ENCODE results near the gene SNHG17.
"Not testable (repeated sequence)": the region's sequence is repeated elsewhere in the genome, so short reads cannot be mapped to it uniquely, and the experiment has no call there.

Gene SNHG17

DNA sequence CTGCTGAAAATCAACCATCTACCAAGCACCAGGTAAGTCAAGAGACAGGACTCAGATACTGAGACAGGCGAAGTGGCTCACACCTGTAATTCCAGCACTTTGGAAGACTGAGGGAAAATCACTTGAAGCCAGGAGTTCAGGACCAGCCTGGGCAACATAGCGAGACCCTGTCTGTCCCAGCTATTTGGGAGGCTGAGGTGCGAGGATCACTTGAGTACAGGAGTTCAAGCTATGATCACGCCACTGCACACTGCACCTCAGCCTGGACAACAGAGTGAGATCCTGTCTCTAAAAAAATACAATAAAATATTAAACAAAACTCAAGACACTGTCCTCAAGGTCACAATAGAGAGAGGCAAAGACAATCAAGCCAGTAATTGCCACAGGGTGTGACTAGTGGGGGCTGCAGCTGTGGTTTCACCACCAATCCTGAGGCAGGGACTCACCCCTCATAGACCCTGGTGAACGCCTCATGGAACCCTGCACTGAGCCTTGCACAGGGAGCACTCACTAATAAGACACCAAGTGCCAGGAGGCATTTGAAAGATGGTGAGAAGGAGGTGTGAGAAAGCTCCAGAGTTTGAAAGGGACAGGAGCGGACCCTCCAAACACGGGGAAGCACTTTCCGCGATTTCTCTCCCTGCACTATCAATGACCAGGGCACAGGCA, 1.7 kb downstream of the SNHG17 start:
- TF ChIP-seq, protein P1, sequence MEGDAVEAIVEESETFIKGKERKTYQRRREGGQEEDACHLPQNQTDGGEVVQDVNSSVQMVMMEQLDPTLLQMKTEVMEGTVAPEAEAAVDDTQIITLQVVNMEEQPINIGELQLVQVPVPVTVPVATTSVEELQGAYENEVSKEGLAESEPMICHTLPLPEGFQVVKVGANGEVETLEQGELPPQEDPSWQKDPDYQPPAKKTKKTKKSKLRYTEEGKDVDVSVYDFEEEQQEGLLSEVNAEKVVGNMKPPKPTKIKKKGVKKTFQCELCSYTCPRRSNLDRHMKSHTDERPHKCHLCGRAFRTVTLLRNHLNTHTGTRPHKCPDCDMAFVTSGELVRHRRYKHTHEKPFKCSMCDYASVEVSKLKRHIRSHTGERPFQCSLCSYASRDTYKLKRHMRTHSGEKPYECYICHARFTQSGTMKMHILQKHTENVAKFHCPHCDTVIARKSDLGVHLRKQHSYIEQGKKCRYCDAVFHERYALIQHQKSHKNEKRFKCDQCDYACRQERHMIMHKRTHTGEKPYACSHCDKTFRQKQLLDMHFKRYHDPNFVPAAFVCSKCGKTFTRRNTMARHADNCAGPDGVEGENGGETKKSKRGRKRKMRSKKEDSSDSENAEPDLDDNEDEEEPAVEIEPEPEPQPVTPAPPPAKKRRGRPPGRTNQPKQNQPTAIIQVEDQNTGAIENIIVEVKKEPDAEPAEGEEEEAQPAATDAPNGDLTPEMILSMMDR (IDR thresholded peaks at IDR 0.05; ENCODE audit: low read depth, low read length), result no peak
- DNase-seq (ENCODE audit: extremely low read depth, low read depth), result no peak

DNA sequence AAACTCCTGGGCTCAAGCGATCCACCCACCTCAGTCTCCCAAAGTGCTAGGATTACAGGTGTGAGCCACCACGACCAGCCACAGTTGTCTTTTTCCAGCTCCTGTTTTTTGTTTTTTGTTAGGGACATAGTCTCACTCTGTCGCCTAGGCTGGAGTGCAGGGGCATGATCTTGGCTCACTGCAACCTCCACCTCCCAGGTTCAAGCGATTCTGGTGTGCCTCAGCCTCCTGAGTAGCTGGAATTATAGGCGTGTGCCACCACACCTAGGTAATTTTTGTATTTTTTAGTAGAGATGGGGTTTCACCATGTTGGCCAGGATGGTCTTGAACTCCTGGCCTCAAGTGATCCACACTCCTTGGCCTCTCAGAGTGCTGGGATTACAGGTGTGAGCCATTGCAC, 2.3 kb downstream of the SNHG17 start:
- not testable (repeated sequence) for DNase-seq (ENCODE audit: extremely low read depth, low read depth)

DNA sequence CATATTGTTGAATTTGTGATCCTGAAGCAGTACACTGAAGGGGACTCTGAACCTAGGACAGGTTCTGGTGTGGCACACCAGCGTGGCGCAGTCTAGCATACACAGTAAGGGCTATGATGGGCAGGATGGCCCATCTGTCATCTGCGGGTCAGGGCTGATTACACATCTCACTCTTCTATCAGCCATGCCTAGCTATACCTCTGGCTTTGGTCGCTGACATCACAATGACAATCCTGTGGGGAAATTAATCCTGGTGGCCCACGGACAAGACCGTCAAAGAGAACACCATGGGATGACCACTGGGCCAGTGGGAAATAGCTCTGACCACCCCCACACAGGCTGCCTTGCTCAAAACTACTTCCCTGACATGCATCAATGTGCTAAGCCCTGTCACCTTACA, 2.8 kb downstream of the SNHG17 start:
- no peak for DNase-seq (ENCODE audit: extremely low read depth, low read depth)
- TF ChIP-seq, protein P1 (IDR thresholded peaks at IDR 0.05; ENCODE audit: low read depth, low read length), result no peak

DNA sequence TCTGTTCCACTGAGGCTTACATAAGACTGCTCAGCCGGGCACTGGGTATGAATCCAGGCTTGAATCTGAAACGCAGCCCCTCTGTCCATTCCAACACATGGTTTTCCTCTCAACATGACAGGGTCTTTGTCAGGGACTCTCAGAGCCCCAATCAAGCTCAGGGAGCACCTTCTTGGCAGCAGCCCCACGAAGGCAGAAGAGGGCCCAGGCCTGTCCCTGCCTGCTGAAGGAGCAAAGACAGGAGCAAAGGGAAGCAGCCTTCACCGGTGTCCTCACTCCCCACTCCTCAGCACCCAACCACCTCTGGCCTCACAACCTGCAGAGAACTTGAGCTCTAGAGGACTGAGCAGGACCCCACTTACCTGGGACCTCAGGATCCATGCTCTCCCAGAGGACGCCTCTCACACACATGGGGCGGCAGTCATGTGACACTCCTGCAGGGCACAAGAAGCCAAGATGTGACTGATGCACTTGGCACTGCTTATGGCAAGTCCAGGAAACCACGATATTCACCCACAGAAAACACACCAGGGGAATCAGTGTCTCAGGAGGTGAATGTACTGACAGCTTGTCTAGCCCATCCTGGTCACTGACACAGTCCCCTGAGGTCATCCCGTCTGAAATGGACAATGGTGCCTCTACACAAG, 4.3 kb downstream of the SNHG17 start:
- TF ChIP-seq, protein P1 (IDR thresholded peaks at IDR 0.05; ENCODE audit: low read depth, low read length), result no peak
- DNase-seq (ENCODE audit: extremely low read depth, low read depth), result no peak

DNA sequence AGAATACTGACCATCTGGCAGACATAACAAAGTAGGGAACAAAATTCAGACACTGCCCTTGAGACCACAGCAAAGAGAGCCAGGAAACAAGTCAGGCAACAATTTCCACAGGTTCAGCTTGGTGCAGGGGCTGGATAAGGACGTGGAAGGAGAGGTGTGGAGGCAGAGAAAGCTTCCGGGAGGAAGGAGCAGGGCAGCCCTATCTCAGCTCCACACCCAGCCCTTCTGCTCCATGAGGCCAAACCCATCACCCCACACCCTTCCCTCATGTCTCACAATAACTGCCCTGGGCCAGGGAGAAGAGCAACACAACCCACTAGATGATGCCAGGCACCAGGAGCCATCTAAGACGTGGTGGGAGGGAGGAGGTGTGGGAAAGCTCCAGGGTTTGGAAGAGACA, 5.8 kb downstream of the SNHG17 start:
- TF ChIP-seq, protein P1 (IDR thresholded peaks at IDR 0.05; ENCODE audit: low read depth, low read length), result no peak

DNA sequence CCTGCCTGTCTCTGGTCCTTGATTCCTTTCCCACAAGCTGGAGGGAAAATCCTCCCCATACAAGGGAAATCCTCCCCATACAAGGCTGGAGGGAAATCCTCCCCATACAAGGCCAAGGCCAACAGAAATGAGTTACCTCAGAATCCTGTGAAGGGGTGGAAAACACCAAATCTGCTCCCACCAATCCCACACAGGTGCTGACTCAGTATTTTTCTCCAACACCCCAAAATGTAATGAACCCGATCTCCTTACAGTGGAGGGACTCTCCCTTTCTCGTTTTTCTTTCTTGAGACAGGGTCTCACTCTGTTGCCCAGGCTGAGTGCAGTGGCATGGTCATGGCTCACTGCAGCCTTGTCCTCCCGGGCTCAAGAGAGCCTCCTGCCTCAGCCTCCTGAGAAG, 6.3 kb downstream of the SNHG17 start:
- DNase-seq (ENCODE audit: extremely low read depth, low read depth), result no peak
- TF ChIP-seq, protein P1 (IDR thresholded peaks at IDR 0.05; ENCODE audit: low read depth, low read length), result no peak

More for the DNA sequence above, 5.8 kb downstream of the SNHG17 start:
- DNase-seq (ENCODE audit: extremely low read depth, low read depth), result no peak

DNA sequence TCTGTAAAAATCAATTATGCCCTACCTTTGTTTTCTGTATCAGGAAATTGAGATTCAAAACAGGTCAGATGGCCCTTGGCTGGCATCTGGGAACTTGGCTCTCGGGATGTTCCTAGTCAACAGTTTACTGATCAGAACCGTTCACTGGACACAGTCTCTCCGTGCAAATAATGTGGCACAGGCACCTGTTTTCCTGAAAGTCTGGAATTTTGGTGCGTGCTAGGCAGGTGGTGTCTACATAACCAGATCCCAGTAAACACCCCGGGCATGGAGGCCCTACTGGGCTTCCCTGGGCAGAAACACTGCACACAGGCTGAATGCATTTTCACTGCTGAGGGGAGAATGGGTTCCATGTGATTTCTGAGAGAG, 7.5 kb downstream of the SNHG17 start:
- TF ChIP-seq, protein P1 (IDR thresholded peaks at IDR 0.05; ENCODE audit: low read depth, low read length), result no peak
- no peak for DNase-seq (ENCODE audit: extremely low read depth, low read depth)

Measured in AG09319 (cell line).